Sigmoid colon (tissue), 4 donors: ENCODE data around the gene SLC25A30.
"Not testable (repeated sequence)": the region's sequence is repeated elsewhere in the genome, so short reads cannot be mapped to it uniquely, and the experiment has no call there.

Source experiments
- CTCF ChIP-seq, 4 experiments: fragments of 450-650 bp in 3 of 4; fragments of 200-600 bp in 1 of 4; IDR thresholded peaks; one replicate each; pipeline ENCODE4 v1.5.1; 2016 to 2019; ENCODE audit warnings: antibody characterized with exemption in 4 of 4, mild to moderate bottlenecking in 3 of 4, moderate library complexity in 2 of 4
- EP300 ChIP-seq, 4 donors: sonication (generic); formaldehyde crosslinking; IDR thresholded peaks; one replicate each; pipeline ENCODE4 v1.6.1; 2017; ENCODE audit warnings: antibody characterized with exemption in 4 of 4
- POLR2A ChIP-seq, 2 donors: fragments of 450-650 bp; IDR thresholded peaks; one replicate each; pipeline ENCODE4 v1.6.1; 2016; ENCODE audit warnings: antibody characterized with exemption in 2 of 2, mild to moderate bottlenecking in 2 of 2, moderate library complexity in 2 of 2
- POLR2AphosphoS5 ChIP-seq, 4 donors: sonication (generic); formaldehyde crosslinking; IDR thresholded peaks; one replicate each; pipeline ENCODE4 v1.6.1; 2017; ENCODE audit warnings: antibody characterized with exemption in 4 of 4

DNA sequence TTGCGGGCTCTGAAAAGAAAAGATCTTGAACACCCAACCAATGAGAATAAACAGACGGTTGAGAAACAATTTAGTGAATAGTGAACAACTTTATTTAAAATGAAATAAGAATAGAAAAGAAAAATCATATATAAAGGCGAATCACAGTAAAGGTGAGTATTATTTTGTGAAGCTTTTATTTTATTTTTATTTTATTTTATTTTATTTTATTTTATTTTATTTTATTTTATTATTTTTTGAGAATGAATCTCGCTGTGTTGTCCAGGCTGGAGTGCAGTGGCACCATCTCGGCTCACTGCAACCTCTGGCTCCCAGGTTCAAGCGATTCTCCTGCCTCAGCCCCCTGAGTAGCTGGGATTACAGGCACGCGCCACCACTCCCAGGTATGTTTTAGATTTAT, 74.1 kb downstream of the SLC25A30 start:
- not testable (repeated sequence) for TF ChIP-seq CTCF, POLR2A, POLR2AphosphoS5, EP300 (IDR thresholded peaks at IDR 0.05)
